ENCODE data around the gene ACER1. TPM values are rescaled to one million over a fixed set of nuclear protein-coding genes. Genes with fewer than 3 reads are reported as not detected.
"Not testable (repeated sequence)": the region's sequence is repeated elsewhere in the genome, so short reads cannot be mapped to it uniquely, and the experiment has no call there.

The ACER1 gene, protein sequence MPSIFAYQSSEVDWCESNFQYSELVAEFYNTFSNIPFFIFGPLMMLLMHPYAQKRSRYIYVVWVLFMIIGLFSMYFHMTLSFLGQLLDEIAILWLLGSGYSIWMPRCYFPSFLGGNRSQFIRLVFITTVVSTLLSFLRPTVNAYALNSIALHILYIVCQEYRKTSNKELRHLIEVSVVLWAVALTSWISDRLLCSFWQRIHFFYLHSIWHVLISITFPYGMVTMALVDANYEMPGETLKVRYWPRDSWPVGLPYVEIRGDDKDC
- not detected for polyA plus RNA-seq (2013, experiment 1 of 2; ENCODE audit: insufficient read length)
- not detected for polyA plus RNA-seq (2013, experiment 2 of 2; ENCODE audit: insufficient read length)

DNA sequence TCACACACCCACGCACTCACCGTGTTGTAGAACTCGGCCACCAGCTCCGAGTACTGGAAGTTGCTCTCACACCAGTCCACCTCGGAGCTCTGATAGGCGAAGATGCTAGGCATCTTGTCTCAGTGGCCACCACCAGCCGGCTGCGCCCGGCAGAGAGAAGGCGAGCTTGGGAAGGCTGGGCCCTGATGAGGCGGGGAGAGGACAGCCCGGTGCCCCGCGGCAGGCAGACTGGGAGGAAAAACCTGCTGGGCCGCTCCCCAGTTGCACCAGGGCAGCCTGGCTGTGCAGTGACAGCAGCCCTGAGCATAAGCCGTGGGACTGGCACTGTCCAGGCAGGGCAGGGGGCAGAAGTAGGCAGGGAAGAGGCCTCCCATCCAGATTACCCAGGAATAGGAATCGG, at the start of gene ACER1:
Gene ACER1, minus strand, starts transcription at position 174 of the 400 bp plus-strand sequence. Its CDS starts 61 bp downstream, at position 113.
- DNase-seq, result no peak

DNA sequence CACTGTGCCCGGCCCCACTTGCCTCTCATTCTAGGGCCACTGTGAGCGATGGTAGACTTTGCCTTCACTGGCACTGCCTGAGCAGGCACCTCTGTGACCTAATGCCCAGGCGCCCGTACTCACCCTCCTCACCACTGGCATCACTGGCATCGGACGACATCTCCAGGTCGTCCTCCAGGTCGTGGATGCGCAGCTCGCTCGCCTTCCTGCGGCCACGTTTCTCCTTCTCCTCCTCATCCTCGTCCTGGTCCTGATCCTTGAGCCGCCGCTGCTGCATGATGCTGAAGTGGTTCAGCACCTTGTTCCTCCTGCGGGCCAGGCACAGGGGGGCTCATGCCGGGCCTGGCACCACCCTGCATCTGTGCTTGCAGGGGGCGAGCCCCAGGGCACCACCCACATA, 49.8 kb upstream of the ACER1 start:
- DNase-seq, result no peak

DNA sequence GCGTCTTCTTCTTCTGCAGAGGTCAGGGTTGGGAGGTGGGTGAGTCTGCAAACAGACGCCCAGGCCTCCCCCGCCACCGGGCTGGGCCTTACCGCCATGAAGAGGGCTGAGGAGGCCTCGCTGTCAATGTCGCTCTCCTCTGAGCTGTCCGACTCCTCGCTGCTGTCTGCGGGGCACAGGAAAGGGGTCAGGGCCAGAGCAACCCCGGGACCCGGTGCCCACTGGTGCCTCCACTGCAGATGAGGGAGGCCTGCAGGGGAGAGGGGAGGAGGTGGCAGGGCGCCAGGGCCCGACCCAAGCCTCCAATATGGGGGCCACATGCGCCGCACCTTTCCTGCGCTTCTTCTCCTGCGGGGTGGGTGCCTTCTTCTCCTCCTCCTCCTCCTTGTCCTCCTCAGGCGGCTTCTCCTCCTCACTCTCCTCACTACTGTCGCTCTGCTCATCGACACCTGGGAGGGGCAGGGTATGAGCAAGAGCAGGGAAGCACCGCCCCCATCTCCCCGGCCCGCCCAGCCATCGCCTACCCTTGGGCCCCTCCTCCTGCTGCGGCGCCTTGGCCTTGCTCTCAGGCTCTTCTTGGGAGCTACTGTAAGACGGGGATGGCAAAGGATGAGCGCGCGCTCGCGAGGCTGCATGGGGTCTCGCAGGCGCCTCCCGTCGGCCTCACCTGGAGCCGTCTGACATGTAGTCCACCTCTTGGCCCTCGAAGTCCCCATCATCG, 47.8 kb upstream of the ACER1 start:
- DNase-seq, result no peak

DNA sequence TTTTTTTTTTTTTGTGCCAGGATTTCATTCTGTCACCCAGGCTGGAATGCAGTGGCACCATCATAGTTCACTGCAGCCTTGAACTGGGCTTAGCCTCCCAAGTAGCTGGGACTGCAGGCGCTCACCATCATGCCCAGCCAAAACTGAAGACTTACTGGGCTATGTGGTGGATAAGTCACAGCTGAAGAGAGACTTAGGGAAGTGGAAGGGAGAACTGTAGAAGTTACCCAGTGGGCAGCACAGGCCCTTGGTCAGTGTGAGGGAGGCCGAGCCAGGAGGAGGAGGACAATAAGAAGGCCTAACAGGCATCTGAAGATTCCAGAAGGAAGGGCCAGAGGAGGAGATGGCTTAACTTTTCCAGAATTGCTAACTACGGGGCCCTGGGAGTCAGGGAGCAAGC, 46.3 kb upstream of the ACER1 start:
- no peak for DNase-seq

DNA sequence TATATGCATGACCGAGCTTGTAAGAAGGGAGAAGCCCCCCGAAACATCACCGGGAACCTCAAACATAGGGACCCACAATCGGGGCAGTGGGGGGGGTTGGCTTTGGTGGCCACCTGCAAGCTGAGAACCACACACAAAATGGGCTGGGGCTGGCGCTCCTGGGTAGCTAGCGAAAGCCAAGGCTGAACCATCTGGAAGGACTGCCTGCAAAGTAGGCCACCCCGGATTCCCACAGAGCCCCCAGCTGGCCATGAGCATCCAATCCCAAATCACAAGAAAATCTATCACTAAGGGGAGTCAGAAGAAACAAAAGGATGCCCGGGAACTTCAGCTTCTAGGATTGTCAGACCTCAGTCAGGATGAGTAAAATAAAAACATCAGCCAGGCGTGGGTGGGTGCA, 45.1 kb upstream of the ACER1 start:
- no peak for DNase-seq

DNA sequence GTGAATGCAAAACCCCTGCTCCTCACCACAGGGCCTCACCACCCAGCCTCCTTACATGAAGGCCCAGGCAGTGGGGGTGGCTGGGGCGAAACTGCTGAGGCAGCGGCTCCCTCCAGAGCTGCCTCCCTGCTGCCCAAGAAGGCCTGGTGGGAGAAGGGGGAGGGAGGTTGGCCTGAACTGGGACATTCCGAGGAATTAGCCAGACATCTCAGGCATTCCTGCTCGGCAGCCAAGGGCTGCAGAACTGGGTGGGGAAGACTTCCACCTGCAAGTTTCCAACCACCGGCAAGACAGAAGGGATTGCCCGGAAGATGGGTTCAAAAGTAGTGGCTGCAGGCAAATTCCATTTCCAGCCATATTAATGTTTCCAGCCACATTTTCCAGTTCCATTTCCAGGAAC, 44.6 kb upstream of the ACER1 start:
- DNase-seq, result peak; percentile 83

DNA sequence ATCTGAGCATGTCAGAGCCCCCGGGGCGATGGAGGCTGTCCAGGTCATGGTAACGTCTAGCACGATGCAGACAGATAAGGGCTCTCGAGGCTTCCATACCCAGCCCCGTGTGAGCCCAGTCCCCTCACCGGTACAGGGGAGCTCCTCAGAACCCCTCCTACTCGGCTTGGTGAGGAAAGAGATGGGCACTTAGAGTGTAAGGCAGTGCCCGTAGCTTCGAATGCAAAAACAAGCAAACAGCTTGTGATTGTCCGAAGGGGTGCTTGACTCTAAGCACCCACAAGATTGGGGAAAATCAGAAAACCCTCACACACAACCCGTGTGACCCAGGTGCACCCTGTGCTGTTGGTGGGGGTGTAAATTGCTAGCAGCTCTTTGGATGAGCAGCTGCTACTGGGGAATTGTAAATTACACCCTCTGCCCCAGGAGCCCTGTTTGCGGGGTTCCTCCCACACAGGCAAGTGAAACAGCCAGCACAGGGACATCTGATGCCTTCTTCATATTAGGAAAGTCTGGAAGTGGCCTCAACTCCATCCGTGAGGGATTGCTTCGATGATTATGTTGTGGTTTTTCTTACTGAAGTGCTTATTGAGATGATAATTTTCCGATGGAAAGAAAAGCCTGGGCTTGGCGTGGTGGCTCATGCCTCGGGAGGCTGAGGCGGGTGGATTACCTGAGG, 43.2 kb upstream of the ACER1 start:
- no peak for DNase-seq

DNA sequence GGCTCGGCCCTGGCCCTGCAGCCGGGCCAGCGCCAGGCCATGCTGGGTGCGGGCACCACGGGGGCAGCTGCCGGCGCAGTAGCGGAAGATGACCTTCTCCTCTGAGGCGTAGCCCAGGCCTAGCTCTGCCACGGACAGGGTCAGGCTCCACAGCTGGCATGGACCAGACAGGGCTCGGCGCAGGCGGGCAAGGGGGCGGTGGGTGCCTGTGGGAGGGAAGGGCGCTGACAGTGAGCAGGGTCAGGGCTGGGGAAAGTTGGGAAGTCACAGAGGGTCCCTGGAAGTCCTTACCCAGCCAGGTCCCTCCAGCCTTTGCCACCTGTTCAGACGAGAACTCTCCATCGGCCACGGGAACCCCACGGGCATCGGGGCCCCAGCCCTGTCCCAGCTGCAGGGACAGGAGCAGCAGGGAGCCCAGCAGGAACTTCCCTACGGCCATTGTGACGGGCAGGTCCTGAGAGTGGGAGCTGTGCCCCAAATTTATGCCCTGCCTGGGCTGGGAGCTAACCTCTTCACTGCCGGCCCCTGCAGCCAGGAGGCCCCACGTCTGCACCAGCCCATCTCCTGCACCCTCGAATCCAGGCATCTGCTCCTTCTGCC, 42.1 kb upstream of the ACER1 start, which contains the start of gene PSPN:
Gene PSPN, minus strand, starts transcription at position 523 of the 600 bp plus-strand sequence. Its CDS starts 84 bp downstream, at position 439.
- no peak for DNase-seq

DNA sequence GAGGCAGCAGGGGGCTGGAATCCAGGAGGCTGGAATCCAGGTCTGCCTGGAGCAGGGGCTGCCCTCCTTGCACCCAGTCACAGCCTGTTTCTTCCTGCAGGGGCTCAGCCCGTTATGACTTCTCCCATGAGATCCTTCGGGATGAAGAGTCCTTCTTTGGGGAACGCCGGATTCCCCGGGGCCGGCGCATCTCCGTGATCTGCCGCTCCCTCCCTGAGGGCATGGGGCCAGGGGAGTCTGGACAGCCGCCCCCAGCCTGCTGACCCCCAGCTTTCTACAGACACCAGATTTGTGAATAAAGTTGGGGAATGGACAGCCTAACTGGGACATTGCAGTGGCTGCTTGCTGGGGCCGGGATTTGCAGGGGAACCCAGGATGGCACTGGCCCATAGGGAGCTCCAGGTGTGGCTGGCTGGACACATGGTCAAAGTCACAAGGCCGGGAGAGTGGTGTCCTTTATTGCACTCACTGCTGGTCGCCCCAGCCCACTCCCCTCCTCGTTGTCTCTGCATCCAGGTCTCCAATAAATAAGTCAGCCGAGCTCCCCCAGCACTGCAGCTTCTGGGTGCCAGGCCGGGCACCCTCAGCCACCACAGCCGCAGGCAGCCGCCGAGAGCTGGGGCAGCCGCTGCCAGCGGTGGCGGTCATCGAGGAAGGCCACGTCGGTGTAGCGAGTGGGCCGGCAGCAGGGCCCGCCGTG, 41.4 kb upstream of the ACER1 start:
- no peak for DNase-seq

DNA sequence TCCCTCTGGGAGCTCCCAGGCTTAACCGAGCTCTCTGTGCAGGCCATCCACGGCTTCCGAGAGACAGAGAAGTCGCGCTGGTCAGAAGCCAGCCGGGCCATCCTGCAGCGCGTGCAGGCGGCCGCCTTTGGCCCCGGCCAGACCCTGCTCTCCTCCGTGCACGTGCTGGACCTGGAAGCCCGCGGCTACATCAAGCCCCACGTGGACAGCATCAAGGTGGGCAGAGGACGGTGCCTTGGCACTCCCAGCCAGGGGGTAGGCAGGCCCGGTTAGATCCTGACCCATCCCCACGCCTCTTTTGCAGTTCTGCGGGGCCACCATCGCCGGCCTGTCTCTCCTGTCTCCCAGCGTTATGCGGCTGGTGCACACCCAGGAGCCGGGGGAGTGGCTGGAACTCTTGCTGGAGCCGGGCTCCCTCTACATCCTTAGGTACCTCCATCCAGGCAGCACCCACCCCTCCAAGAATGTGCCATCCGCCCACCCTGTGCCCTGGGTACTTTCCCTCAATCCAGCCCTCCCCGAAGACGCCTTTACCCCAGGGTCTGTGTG, 40.8 kb upstream of the ACER1 start:
- no peak for DNase-seq

DNA sequence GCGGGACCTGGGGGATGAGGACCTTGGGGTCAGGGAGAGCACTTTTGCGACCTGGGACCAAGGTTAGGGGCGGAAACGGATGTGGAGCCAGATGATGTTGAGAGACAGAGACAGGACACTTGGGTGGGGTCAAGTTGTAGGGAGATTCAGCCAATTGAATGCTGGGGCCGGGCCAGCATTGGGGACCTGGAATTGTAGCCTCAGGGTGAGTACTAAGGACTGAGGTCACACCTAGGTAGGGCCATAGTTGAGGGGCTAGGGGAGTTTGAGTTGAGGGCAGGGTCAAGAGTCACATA, 40.3 kb upstream of the ACER1 start:
- no peak for DNase-seq

DNA sequence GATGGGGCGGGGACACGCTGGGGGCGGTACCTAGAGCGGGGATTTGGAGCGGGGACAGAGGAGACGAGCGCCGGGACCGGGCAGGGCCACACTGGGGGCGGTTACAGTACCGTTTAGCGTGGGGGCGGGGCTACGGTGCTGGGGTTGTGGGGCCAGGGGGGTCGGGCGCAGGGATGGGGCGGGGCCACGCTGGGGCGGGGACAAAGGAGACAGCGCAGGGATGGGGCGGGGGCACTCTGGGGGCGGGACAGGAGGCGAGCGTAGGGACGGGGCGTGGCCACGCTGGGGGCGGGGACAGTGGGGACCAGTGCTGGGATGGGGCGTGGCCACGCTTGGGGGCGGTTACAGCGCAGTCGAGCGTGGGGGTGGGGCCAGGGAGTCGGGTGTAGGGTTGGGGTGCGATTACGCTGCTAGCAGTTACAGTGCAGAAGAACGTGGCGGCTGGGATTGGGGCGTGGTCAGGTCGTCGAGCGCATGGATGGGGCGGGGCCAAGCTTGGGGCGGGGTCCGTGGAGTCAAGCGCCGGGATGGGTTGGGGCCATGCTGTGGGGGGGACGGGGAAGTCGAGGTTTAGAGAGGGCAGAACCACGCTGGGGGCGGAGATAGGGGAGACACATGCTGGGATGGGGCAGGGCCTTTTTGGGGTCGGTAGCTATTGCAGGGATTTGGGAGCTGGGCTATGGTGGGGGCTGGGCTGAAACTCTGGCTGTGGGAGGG, 39.8 kb upstream of the ACER1 start:
- peak; percentile 99 for DNase-seq

DNA sequence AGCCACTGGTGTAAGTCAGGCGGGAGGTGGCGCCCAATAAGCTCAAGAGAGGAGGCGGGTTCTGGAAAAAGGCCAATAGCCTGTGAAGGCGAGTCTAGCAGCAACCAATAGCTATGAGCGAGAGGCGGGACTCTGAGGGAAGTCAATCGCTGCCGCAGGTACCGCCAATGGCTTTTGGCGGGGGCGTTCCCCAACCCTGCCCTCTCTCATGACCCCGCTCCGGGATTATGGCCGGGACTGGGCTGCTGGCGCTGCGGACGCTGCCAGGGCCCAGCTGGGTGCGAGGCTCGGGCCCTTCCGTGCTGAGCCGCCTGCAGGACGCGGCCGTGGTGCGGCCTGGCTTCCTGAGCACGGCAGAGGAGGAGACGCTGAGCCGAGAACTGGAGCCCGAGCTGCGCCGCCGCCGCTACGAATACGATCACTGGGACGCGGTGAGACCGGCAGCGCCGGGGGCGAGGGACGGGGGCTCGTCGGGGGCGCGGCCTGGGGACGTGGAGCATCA, 39.2 kb upstream of the ACER1 start, which contains the start of gene ALKBH7:
Gene ALKBH7, plus strand, starts transcription at position 201 of the 502 bp plus-strand sequence. Its CDS starts 27 bp downstream, at position 228.
- DNase-seq, result peak; percentile 100

DNA sequence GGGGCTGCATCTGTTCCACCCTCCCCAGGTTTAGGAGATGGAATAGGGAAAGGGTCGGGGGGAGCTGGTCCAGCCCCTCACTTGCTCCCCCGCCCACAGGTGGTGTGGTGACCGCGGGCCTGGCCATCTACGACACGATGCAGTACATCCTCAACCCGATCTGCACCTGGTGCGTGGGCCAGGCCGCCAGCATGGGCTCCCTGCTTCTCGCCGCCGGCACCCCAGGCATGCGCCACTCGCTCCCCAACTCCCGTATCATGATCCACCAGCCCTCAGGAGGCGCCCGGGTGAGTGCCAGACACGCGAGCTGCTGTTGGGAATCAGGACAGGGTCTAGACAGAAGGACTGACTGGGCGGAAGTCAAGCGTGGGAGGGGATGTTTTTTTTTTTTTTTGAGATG, 30.9 kb upstream of the ACER1 start:
- DNase-seq, result no peak

DNA sequence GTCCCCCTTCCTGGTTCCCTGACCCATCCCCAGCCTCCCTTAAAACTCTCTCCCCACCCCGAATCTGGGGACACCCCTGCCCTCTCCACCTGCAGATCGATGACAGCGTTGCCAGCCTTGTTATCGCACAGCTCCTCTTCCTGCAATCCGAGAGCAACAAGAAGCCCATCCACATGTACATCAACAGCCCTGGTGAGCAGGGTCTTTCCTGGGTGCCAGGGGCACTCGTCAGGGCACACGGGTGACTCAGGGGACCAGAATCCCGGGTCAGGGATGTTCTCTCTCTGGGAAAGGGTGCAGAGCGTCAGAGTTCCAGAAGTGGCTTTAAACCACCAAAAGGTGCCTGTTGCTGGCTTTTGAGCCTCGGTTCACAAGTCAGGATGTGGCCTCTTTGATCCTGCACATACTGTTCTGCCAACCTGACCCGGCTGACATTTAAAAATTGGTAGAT, 29.0 kb upstream of the ACER1 start:
- no peak for DNase-seq

DNA sequence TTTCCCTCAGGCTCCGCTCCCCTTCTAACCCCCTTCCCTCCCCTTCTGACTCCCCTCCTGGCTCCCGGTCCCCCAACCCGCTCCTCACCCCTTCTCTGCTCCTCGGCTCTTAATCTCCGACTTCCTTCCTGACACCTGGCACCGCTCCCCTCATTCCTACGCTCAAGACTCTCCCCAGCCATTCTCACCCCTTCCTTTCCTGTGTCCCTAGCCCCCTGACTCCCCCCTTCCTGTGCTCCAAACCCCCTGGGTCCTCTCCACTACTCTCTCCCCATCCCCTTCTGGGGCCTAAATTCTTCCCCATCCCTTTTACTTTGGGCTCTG, 28.6 kb upstream of the ACER1 start:
- DNase-seq, result no peak

DNA sequence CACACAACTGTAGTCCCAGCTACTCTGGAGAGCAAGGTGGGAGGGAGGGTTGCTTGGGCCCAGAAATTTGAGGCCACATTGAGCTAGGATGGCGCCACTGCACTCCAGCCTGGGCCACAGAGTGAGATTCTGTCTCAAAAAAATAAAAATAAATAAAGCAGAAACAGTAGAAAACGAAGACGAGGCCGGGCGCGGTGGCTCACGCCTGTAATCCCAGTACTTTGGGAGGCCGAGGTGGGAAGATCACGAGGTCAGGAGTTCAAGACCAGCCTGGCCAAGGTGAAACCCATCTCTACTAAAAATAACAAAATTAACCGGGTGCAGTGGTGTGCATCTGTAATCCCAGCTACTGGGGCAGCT, 27.4 kb upstream of the ACER1 start:
- not testable (repeated sequence) for DNase-seq

DNA sequence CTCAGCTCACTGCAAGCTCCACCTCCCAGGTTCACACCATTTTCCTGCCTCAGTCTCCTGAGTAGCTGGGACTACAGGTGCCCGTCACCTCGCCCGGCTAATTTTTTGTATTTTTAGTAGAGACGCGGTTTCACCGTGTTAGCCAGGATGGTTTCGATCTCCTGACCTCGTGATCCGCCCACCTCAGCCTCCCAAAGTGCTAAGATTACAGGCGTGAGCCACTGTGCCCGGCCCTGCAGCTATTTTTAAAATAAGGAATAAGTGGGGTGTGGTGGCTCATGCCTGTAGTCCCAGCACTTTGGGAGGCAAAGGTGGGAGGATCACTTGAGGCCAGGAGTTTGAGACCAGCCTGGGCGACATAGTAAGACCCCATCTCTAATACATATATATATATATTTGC, 27.0 kb upstream of the ACER1 start:
- DNase-seq, result not testable (repeated sequence)

DNA sequence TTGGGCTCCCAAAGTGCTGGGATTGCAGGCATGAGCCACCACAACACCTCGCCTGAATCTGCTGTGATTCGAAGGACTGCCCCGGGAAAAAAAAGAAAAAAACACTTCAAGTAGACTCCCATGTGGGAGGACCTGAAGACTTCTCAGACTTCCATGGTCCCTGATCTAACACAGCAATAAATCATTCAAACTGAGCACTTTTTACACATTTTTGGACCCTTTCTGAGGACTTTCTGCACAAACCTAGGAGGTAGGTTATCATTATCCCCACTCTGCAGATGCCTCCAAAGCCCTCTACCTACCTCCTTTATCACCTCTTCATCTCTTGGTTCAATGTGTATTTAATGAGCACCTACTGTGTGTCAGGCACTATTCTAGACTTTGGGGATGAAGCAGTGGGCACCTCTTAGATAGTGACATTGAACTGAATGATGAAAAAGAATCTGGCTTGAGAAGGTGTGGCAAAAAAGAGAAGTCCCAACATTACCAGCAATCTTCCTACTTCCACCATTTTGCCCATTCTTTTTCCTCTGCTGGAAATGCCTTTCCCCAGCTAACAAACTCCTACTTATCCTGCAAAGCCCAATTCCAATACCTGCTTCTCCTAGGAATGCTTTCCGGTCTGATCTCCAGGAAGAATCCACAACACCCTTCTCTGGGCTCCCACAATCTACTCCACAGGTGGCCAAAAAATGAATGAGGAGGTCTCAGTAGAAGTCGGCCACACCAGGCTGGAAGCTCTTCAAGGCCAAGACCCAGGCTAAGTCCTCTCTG, 26.3 kb upstream of the ACER1 start:
- DNase-seq, result no peak

DNA sequence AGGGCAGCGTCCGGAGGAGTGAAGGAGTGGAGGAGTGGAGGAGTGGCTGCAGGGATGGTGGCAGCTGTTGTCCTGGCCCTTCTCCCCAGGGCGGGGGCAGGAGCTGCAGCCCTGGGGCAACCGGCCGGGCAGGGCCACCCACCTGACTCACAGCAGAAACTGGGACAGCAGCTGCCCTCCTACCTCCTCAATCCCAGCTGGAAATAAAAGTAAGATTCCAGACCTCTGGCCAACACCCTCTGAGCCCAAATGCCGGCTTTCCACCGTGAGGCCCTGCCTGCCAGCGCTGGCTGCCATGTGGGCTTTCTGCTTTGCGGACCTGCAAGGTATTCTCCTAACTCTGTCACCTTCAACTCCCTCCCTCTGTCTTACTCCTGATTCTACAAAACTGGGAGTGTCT, 24.6 kb upstream of the ACER1 start:
- no peak for DNase-seq

DNA sequence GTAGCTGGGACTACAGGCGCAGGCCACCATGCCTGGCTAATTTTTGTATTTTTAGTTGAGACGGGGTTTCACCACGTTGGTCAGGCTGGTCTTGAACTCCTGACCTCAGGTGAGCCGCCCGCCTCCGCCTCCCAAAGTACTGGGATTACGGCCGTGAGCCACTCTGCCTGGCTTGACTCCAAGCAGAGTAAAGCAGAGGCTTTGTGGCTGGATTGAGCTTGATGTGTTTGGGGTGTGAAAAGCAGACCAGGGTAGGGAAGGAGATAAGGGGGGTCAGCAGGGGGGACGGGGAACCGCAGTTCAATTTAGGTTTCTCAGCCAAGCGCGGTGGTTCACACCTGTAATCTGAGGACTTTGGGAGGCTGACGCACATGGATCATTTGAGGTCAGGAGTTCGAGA, 23.8 kb upstream of the ACER1 start:
- DNase-seq, result no peak
